Calu3 (cell line): ENCODE measurements around the gene FAM240B. TPM values are rescaled to one million over a fixed set of nuclear protein-coding genes. Genes with fewer than 3 reads are reported as not detected.

Source experiments
- BruUV-seq: library from RNA; stranded (reverse); fragments of 400-500 nt; replicated peaks from 2 replicates; lab custom pipeline; 2021; lab: Mats Ljungman, UMichigan
- CTCF ChIA-PET: fragments of 300-600 bp; sonication (Branson Sonifier 250); formaldehyde crosslinking; loops from one replicate; lab custom pipeline; 2022; ENCODE audit warnings: antibody characterized with exemption; lab: Charles Lee
- DNase-seq: peaks from one replicate; pipeline ENCODE4 v3.0.0; 2022
- H3K27ac Mint-ChIP-seq: one replicate; pipeline ENCODE4 v1.8.0; 2022; ENCODE audit warnings: mixed read lengths; ENCODE audit not compliant: unreplicated experiment
- H3K27me3 Mint-ChIP-seq: one replicate; pipeline ENCODE4 v1.8.0; 2022; ENCODE audit warnings: mixed read lengths; ENCODE audit not compliant: unreplicated experiment
- H3K36me3 Mint-ChIP-seq: one replicate; pipeline ENCODE4 v1.8.0; 2022; ENCODE audit warnings: mild to moderate bottlenecking, moderate library complexity, mixed read lengths; ENCODE audit not compliant: insufficient read depth, unreplicated experiment
- H3K4me1 Mint-ChIP-seq: one replicate; pipeline ENCODE4 v1.8.0; 2022; ENCODE audit warnings: mild to moderate bottlenecking, low read depth, mixed read lengths; ENCODE audit not compliant: unreplicated experiment
- H3K4me3 Mint-ChIP-seq: one replicate; pipeline ENCODE4 v1.8.0; 2022; ENCODE audit warnings: mild to moderate bottlenecking, low read depth, moderate library complexity, mixed read lengths; ENCODE audit not compliant: unreplicated experiment
- H3K9me3 Mint-ChIP-seq: one replicate; pipeline ENCODE4 v1.8.0; 2022; ENCODE audit warnings: low read depth, mixed read lengths; ENCODE audit not compliant: unreplicated experiment
- CTCF ChIP-seq: fragments of 200-600 bp; IDR thresholded peaks from one replicate; pipeline ENCODE4 v1.8.0; 2022; ENCODE audit warnings: antibody characterized with exemption; ENCODE audit not compliant: unreplicated experiment
- intact Hi-C: fragments of 100-400 bp; cut with micrococcal nuclease; formaldehyde crosslinking; loops from one replicate; pipeline ENCODE4 v1.10.0; 2022; ENCODE audit not compliant: unreplicated experiment
- total RNA-seq: library from RNA; stranded (reverse); gene quantifications from 2 replicates; pipeline ENCODE4 v1.2.3, GENCODE V29; 2022

FAM240B gene
- total RNA-seq, 1 experiment from 2014 or later: not detected

GRCh38 chr9:38675831-38676230 is 44.1 kb downstream of the FAM240B start:
- no peaks in the 10 kb centered on the region for H3K9me3 Mint-ChIP-seq
- BruUV-seq: no TSS peak
- intact Hi-C loops: no loop called here
- TF ChIP-seq CTCF: no peak
- DNase-seq: no peak
- no peak overlapping the region for H3K4me3 Mint-ChIP-seq
- H3K4me1 Mint-ChIP-seq: no peaks in the 10 kb centered on the region
- CTCF ChIA-PET: no interaction called here
- no peak overlapping the region for H3K27ac Mint-ChIP-seq
- no peaks in the 10 kb centered on the region for H3K36me3 Mint-ChIP-seq
- H3K27me3 Mint-ChIP-seq: no peaks in the 10 kb centered on the region

GRCh38 chr9:38675211-38675610 is 44.7 kb downstream of the FAM240B start:
- Mint-ChIP-seq H3K4me3 (no peak overlapping the region), H3K27ac (no peak overlapping the region), H3K9me3 (no peaks in the 10 kb centered on the region), H3K4me1 (no peaks in the 10 kb centered on the region), H3K27me3 (no peaks in the 10 kb centered on the region), H3K36me3 (no peaks in the 10 kb centered on the region)
- no peak for TF ChIP-seq CTCF
- CTCF ChIA-PET: no interaction called here
- intact Hi-C loops: no loop called here
- DNase-seq: no peak
- BruUV-seq: no TSS peak

GRCh38 chr9:38673399-38674193 is 46.3 kb downstream of the FAM240B start:
- no peaks in the 10 kb centered on the region for H3K9me3 Mint-ChIP-seq
- TF ChIP-seq CTCF: no peak
- CTCF ChIA-PET: no interaction called here
- no peaks in the 10 kb centered on the region for H3K4me1 Mint-ChIP-seq
- no peak overlapping the region for H3K4me3 Mint-ChIP-seq
- no peaks in the 10 kb centered on the region for H3K27me3 Mint-ChIP-seq
- intact Hi-C loops: no loop called here
- H3K27ac Mint-ChIP-seq: no peak overlapping the region
- H3K36me3 Mint-ChIP-seq: no peaks in the 10 kb centered on the region
- DNase-seq: no peak
- no TSS peak for BruUV-seq

GRCh38 chr9:38671748-38672147 is 48.2 kb downstream of the FAM240B start:
- no TSS peak for BruUV-seq

More at GRCh38 chr9:38671748-38672147, 48.2 kb downstream of the FAM240B start:
- Mint-ChIP-seq H3K4me3 (no peak overlapping the region), H3K4me1 (no peaks in the 10 kb centered on the region), H3K27me3 (no peaks in the 10 kb centered on the region), H3K9me3 (no peaks in the 10 kb centered on the region), H3K27ac (no peak overlapping the region), H3K36me3 (no peaks in the 10 kb centered on the region)
- intact Hi-C loops: no loop called here
- CTCF ChIA-PET: no interaction called here
- TF ChIP-seq CTCF: no peak
- DNase-seq: no peak
